GM13976 (cell line): Measurements from ENCODE around the gene PLEKHG4B.

ENCODE experiments used
- DNase-seq: peaks from one replicate; pipeline ENCODE4 v3.0.0; 2012; ENCODE audit warnings: low spot score
- CTCF ChIP-seq: IDR thresholded peaks from 2 replicates; pipeline ENCODE4 v1.5.1; 2012; ENCODE audit warnings: borderline replicate concordance, mild to moderate bottlenecking; ENCODE audit not compliant: insufficient read depth; ENCODE audit errors: extremely low read depth, missing control alignments, control extremely low read depth
- in situ Hi-C: fragments of 300-500 bp; cut with MboI; formaldehyde crosslinking; loops from one replicate; pipeline ENCODE4 v1.12.0; 2022; ENCODE audit warnings: low sequenced_read_pairs, mixed read lengths, inconsistent platforms; ENCODE audit not compliant: unreplicated experiment

PLEKHG4B gene

DNA sequence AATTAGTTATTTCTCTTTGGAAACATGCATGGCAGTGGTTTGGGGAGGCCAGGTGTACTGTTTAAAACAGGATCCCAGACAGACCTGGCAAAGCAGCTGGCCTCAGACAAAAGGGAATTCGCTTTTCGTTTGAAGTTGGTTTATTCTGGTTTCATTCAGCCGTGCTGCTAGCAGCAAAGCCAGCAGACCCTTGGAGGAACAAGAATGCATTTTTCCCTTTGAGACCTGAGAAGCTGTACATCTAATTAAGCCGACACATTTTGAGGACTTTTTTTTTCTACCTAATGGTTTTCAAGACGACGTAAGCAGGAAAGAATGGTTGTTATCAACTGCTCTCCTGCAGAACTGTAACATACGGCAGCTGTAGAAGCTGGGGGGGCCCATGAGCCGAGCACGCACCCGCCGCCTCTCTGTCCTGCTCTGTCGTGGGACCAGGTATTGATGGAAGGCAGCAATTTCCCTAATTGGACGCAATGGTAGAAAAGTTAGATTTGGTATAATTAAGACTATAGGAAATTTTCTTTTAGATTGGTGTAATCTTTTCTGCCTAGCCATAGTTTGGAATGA lies 13.6 kb downstream of the PLEKHG4B start:
- DNase-seq = no peak
- no peak for TF ChIP-seq CTCF
- in situ Hi-C loops = no loop called here

- in situ Hi-C loops = no loop called here
- TF ChIP-seq CTCF = no peak
- DNase-seq = no peak
Observed at GRCh38 chr5:106587-106986, 14.6 kb downstream of the PLEKHG4B start.

DNA sequence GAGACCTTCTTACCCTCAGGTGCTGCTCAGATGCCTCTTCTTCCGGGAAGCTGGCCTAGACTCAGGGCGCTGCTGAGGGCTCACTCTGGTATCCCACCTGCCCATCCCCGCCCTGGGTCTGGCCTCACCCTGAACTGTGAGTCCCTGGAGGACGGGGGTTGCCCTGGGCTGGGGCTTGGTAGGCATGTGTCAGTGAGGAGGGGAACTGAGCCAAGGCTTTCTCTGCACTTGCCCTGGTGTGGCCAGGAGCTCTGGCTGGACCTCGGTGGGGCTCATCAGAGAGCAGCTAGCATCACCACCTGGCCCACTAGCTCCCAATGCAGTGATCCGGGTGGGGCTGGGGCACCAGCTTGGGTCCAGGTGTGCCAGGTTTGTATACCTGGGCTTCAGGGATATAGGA lies 15.6 kb downstream of the PLEKHG4B start:
- in situ Hi-C loops = no loop called here
- no peak for TF ChIP-seq CTCF
- no peak for DNase-seq

- no peak for DNase-seq
- TF ChIP-seq CTCF = no peak
- in situ Hi-C loops = no loop called here
Observed at GRCh38 chr5:109826-110225, 17.9 kb downstream of the PLEKHG4B start.

- no peak for DNase-seq
- in situ Hi-C loops = no loop called here
- TF ChIP-seq CTCF = no peak
Observed at GRCh38 chr5:110270-110888, 18.4 kb downstream of the PLEKHG4B start.

- TF ChIP-seq CTCF = no peak
- no peak for DNase-seq
- in situ Hi-C loops = no loop called here
Observed at GRCh38 chr5:111171-111570, 19.2 kb downstream of the PLEKHG4B start.
